Left renal cortex interstitium (tissue), 4 donors: ENCODE data around the gene SMIM32. TPM values are rescaled to one million over a fixed set of nuclear protein-coding genes. Genes with fewer than 3 reads are reported as not detected.

ENCODE experiments used
- DNase-seq, 4 donors: peaks; one replicate each; pipeline ENCODE4 v3.0.0-alpha.2; 2013; ENCODE audit warnings: low read depth in 4 of 4, low spot score in 2 of 4, missing footprints in 1 of 4
- polyA plus RNA-seq, 4 donors: library from polyadenylated mRNA; unstranded; fragments of 120-200 nt; gene quantifications; one replicate each; pipeline ENCODE4 v1.2.1, GENCODE V29; 2013; ENCODE audit not compliant: insufficient read length in 4 of 4

SMIM32 gene
- polyA plus RNA-seq, 4 donors: 10.4 to 20.4 (median 17.7) TPM

DNA sequence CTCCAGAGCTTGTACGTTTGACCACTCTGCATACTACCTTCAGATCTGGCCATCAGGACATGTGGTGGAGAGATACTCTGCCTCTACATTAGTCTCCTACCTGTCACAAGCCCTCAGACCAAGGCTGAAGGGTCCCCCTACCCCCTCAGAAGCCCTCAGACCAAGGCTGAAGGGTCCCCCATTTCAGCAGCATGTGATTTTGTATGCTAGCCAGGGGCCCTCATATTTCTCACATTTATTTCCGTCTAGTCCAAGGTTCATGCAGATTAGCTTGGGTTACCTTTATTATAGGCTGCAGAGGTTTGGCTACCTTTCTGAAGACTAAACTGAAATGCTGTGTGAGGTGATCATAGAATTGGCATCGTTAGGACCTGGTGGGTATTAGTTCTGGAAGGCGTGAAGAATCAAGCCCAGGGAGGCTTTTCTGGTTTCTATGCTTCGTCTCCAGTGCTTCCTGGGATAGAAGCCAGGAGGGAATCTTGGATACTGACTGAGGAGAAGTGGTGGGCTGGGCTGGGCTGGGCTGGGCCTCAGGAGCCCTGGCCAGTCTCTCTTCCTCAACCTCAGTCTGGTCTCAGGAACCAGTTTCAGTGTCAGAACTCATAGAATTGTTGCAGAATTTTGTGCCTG, 2.8 kb downstream of the SMIM32 start:
- no peak for DNase-seq

DNA sequence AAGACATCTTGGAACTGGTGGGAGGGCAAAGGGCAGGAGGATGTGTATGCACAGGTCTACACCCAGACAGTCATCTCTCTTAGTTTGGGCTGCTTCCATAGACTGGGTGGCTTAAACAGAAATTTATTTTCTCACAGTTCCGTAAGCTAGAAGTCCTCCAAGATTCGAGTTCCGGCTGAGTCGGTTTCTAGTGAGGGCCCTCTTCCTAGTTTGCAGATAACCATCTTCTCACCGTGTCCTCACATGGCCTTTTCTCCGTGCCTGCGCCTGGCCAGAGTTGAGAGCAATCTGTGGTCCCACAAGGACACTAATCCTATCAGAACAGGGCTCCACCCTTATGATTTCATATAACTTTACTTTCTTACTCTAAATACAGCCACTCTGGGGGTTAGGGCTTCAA, 4.1 kb downstream of the SMIM32 start:
- DNase-seq: no peak

DNA sequence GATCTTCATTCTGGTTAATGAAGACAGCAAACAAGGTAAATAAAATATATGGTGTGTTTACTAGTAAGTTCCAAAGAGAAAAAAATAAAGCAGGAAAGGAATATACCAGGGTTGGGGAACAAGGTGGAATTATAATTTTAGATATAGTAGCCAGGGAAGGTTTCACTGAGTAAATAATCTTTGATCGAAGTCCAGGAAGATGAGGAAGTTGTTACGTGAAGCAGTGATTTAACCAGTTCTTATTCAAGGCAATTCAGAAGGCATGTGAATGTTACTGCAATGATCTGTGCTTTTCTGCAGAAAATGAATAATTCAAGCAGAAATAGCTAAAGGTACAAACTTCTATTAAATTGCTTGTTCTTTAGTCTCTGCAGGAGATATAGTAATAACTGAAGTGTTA, 6.2 kb downstream of the SMIM32 start:
- no peak for DNase-seq

DNA sequence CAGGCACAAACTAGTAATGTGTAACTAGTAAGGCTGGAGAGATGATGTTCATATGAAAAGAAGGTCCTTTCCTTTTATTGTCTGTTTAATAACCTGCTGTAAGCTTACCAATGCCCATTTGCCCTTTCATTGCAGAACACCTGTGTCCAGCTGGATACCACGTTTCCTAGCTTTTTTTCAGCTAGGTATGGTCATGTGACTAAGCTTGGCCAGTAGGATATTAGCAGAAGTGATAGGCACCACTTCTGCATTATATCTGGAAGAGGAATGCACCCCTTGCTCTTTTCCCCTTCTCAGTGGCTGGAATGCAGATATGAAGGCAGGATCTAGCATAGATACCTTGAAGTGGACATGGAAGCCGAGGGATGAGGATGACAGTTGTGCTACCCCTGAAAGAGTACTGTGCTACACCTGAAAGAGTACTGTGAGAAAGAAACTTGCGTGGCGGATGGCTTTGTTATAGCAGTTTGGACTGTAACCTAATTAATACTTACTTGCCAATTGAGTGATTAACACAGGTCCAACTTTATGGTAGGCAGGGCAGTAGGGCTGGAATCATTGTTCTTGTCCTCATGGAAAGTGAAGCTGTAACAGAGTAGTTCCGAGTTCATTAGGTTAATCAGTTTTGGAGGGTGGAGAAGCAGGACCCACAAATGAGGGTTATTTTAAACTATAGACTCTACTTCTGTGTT, 6.8 kb downstream of the SMIM32 start:
- DNase-seq: no peak

DNA sequence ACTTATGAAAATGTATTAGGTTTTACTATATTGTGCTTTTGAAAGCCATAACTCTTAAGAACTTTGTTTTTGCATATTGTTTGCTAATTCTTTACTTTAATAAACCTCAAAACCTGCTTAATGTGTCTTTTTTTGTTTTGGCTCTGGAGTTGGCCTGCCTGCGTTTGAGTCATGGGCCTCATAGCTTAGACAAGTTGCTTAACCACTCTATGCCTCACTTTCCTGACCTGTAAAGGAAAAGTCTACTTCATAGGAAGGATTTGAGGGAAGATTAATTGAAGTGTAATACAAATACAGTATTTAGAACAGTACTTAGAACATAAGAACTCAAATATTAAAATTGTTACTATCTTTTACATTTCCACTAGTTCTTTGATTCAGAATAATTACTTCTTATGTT, 10.3 kb downstream of the SMIM32 start:
- DNase-seq: no peak

DNA sequence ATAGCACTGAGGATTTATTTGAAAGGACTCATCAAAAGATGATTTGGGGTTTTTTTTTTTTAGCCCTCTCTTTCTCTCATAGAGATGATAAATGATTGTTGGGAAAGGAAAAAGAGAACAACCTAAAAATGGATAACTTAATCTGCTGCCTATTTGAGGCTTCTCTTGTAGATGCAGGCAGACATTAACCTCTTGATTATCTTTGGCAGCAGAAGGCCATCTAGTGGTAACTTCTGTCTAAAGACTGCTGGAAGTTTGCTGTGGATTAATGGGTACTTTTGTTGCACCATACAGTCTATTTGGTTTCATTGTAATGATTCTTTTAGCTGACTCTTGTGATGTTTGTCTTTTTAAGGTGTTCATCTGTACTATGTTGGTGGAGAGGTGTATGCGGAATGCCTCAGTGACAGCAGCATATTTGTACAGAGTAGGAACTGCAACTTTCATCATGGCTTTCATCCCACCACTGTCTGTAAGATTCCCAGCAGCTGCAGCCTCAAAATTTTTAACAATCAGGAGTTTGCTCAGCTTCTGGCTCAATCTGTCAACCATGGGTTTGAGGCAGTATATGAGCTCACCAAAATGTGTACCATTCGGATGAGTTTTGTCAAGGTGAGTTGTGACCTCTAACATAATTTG, 18.8 kb downstream of the SMIM32 start:
- DNase-seq: no peak

DNA sequence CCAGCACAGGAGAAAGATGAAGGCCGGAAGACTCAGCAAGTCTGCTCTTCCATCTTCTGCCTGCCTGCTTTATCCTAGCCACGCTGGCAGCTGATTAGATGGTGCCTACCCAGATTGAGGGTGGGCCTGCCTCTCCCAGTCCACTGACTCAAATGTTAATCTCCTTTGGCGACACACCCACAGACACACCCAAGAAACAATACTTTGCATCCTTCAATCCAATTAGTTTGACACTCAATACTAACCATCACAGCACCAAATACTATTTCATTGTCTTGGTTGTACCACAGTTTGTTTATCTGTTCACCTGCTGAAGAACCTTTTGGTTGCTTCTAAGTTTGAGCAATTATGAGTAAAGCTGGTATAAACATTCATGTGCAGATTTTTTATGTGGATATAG, 23.7 kb downstream of the SMIM32 start:
- no peak for DNase-seq

DNA sequence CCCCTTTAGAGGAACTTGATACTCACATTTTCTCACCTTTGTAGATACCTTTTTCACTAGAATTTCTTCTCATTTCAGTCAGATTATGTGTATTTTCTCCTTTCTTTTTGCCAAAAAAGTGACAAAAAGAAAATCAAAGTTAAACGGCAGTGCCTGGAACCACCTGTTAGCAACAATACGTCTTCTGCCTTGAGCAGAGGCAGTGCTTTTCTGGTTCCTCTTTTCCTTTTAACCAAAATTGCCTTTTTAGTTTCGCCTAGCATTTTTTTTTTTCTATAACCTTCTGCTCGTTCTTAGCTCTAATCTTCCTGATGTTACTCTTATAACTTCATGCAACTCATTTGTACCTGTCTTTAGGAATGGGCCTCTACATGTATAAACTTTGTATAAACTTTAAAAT, 26.1 kb downstream of the SMIM32 start:
- DNase-seq: no peak

DNA sequence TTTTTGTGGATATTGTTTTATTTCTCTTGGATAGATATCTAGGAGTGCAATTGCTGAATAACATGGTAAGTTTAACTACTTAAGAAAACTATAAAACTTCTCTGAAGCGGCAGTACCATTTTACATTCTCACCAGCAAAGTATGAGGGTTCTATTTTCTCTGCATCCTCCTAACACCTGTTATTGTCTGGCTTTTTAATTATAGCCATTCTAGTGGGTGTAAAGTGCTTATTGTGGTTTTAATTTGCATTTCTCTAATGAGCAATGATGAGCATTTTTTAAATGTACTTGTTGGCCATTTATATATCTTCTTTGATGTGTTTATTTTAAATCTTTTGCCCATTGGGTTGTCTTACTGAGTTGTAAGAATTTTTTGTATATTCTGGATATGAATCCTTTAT, 28.7 kb downstream of the SMIM32 start:
- no peak for DNase-seq

DNA sequence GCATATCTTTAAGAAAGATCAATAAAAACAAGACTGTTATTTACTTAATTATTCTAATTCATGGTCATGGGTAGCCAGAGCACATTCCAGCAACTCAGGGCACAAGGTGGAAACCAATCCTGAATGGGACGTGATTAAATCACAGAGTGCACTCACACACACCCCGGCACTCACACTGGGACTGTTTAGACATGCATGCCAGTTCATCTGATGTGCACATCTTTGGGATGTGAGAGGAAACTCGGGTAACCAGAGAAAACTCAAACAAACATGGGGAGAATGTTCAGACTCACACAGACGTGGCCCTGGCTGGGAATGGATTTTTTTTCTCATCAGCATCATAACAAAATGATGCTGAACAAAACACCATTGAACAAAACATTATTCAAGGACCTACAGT, 31.0 kb downstream of the SMIM32 start:
- no peak for DNase-seq

DNA sequence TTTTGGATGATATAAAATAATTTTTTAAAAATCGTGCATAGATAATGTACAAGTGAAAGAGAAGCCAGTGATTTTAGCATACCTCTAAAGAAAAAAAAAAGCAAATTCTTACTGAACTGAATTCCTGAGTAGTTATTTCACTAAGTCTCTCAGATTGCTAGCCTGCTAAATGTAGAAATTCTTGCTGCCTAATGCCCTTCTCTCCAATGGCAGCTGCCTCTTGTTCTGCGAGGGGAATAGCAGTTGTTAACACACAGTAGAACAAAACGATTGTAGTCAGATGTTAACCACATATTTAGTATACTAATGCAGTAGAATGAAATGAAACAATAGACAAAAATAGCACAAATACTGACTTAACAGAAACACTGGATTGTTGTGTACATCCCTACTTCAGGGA, 33.5 kb downstream of the SMIM32 start:
- DNase-seq: no peak

DNA sequence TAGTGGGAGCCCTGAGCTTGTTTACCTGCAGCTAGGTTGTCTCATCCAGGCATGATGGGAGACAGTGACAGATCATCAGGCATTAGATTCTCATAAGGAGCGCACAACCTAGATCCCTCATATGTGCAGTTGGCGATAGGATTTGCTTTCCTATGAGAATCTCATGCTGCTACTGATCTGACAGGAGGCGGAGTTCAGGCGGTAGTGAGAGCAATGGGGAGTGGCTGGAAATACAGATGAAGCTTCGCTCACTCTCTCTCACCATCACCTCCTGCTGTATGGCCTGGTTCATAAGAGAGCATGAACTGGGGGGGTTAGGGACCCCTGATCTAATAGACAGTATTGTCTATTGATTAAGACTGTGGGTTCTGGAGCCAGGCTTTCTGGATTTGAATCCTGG, 35.4 kb downstream of the SMIM32 start:
- DNase-seq: no peak

DNA sequence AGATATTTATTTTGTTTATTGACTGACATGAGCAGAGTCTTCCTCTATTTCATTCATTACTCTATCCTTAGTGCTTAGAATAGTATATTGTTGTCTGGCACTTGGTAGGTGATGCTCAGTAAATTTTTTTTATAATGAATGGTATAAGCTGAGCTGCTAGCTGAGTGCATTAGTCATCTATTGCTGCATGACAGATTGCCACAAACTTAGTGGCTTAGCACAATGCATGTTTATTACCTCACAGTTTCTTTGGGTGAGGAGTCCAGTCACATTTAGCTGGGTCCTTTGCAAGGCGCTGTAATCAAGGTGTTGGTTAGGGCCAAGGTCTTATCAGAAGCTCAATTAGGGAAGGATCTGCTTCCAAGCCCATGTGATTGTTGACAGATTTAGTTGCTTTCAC, 37.2 kb downstream of the SMIM32 start:
- no peak for DNase-seq

DNA sequence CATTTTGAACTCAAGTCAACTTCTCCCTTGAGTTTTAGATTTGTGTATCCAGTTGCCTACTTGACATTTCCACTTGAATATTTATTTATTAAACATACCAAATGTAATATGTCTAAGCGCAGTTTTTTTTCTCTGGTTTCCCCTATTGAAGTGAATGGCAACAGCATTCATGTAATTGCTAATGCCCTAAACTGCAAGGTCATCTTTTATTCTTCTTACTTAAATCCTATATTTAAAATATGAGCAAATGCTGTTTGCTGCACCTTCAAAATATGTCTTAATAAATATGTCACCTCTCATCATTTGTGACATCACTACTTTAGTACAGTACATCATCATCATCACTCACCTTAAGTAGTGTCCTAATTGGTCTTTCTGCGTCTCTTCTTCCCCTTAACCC, 37.9 kb downstream of the SMIM32 start:
- DNase-seq: no peak

DNA sequence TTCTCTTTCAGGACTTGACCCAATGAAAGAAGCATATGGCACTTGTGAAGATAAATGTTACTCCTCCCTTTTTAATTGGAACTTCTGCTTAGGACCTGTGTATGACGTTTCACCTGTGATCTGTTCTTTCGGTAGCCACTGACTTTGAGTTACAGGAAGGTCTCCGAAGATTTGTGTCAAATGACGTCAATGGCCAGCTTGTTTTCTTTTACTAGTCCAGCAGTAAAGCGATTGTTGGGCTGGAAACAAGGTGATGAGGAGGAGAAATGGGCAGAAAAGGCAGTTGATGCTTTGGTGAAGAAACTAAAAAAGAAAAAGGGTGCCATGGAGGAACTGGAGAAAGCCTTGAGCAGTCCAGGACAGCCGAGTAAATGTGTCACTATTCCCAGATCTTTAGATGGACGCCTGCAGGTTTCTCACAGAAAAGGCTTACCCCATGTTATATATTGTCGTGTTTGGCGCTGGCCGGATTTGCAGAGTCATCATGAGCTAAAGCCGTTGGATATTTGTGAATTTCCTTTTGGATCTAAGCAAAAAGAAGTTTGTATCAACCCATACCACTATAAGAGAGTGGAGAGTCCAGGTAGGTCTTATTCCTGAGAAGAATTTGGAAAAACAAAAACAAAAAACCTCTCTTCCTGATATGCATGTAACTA, 39.3 kb downstream of the SMIM32 start:
- no peak for DNase-seq

DNA sequence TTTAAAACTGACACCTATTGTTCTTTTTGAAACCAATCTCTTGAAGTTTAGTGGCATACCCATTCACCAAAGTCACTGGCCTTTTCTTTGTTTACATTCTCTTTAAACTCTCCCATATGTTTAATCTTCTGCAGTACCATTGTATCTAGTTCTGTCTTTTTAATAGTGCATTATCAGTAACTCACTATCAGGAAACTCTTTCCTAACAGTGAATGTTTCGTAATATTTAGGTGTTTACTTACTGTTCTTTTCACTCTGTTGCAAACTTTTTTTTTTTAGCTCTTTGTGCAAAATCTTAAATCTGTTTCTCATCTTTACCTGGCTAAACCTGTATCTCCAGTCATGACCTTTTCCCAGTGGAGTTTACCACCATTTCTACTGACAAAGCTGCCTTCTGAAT, 43.1 kb downstream of the SMIM32 start:
- DNase-seq: no peak

DNA sequence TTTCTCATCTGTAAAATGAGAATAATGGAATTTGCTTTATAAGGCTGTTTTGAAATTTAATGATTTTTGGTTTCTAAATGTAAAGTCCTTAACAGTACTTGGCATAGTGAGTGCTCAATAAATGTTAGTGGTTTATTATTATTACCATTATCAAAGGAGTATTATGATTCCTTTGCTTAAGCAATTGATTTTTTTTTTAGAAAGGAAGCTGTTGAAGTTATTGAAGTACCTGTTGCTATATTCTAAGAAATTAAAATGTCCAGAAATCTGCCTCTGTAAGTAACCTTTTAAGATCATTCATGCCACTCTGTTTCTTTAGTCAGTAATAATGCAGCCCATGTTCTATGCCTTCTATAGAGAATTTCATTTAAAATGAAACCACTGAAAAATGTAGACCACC, 45.3 kb downstream of the SMIM32 start:
- DNase-seq: no peak

DNA sequence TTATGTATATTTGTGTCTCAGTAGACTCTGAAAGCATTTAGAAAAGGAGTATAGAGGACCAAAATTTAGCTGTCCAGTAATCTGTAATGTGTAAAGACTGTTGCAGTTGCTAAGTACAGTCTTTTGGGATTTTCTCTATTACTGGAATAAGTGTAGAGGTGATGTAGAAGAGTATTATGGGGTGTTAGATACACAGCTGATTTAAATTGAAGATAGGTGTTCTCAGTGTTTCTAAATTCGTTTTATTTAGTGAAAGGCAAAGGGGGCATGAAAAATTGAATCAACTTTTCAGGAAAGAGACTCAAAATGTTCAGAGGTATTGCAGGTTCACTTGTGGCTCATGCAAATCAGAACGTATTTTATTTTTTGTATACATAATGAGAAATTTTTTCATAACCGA, 46.8 kb downstream of the SMIM32 start:
- no peak for DNase-seq

DNA sequence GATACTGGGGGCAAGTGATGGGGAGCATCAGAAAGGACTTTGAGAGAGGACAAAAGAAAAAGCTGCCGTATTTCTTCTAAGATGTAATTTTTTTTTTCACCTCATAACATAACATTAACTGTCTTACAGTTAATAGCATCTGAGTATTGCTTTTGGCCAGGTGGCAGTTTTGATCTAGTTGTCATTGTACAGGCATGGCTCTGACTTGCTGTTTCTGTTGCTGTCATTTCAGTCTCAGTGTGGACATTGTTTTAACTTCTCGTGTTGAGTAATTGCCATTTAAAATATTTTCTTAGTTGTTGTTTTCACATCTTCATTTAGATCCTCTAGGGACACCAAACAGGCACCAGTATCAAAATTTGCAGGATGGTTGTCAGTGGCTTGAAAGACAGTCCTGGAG, 47.9 kb downstream of the SMIM32 start:
- no peak for DNase-seq

DNA sequence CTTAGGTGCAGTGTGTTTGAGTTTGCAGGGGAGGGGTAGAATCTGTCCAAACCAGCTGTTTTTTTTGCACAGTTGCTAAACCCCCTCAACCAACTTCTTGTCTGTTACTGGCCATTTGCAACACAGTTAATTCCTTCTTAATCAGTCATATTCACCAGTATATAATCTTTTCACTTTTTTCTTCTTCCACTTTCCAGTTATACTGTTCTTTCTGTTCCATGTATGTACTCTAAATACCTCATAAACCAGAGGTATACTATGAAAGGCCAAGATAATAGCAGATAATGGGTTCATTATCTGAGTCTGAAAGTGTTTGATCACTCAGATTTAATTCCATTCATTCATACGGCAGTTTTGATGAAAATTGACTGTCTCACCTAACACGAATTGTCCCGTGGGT, 49.2 kb downstream of the SMIM32 start:
- no peak for DNase-seq

DNA sequence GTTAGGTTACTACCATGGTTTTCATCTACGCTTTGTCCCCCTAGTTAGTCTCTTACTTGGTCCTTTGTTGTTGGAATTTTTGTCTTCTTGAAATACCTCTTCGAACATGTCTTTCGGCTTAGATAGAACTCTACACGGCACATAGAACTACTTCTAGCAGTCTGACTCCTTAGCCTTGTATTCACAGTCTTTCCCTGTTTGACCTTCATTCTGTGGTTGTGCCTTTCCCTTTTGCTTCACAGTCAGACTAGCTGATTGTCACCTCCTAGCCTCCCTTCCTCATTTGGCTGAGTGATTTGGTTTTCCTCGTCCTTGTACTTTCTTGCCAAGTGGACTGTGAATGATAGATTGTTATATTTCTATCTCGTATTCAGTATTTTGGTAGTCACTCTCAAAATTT, 49.6 kb downstream of the SMIM32 start:
- no peak for DNase-seq

DNA sequence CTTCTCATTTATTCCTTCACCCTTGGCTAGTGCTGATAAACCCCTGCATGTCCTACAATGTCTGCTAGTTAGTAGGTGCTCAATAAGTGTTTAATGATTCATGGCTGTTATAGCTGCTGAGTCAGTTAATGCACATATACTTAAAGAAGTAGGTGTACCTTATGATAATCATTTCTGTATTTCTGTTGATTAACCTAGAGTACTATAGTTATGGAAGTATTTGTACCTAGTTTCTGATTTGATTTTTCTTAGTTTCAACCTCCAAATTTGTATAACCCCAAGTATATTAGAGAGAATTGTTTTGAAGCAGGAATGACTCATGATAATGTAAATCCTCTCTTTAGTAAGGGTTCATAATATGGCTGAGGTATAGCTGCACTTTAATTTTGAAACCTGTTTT, 51.4 kb downstream of the SMIM32 start:
- DNase-seq: no peak
